Bone marrow (tissue), 2 donors: Measurements from ENCODE around the gene CDC45.

Experiments
- DNase-seq, 2 donors: peaks; one replicate each; lab custom pipeline; 2025; lab: John Stamatoyannopoulos, UW

CDC45 gene

GRCh38 chr22:19559956-19560355 lies 80.2 kb downstream of the CDC45 start:
- DNase-seq: no peak

GRCh38 chr22:19565382-19566278 lies 85.9 kb downstream of the CDC45 start:
- no peak for DNase-seq

- DNase-seq: no peak
These were observed 86.8 kb downstream of the CDC45 start for GRCh38 chr22:19566279-19567156.

- DNase-seq: no peak
These were observed 87.7 kb downstream of the CDC45 start for GRCh38 chr22:19567157-19568009.

- DNase-seq: no peak
These were observed 88.9 kb downstream of the CDC45 start for GRCh38 chr22:19568337-19569275.

GRCh38 chr22:19569276-19569640 lies 89.5 kb downstream of the CDC45 start:
- no peak for DNase-seq

- DNase-seq: no peak
These were observed 90.3 kb downstream of the CDC45 start for GRCh38 chr22:19569976-19570375.
